ENCODE results near the gene DUS1L.

GRCh38 chr17:82090549-82091263 is 25.1 kb upstream of the DUS1L start:
- TF ChIP-seq CTCF (IDR thresholded peaks at IDR 0.05) = no peak
- no peak for TF ChIP-seq ZFX (IDR thresholded peaks at IDR 0.05; ENCODE audit: borderline replicate concordance)

Measured in 22Rv1 (cell line).